ENCODE results near the gene GOLGA6C.

GRCh38 chr15:75314552-75315290 is 56.6 kb downstream of the GOLGA6C start:
- TF ChIP-seq NCOA4 (IDR thresholded peaks at IDR 0.05; ENCODE audit: partially characterized antibody) (no peak), MXI1 (IDR thresholded peaks at IDR 0.05; ENCODE audit: low read depth, low read length) (no peak), ZNF512 (tag; IDR thresholded peaks at IDR 0.05) (peak; percentile 73), RUNX1 (IDR thresholded peaks at IDR 0.05; ENCODE audit: low read depth) (no peak), YY1 (IDR thresholded peaks at IDR 0.05; ENCODE audit: borderline replicate concordance in 1 of 3, control insufficient read depth in 1 of 3, extremely low read depth in 1 of 3, insufficient read depth in 3 of 3, insufficient read length in 1 of 3, insufficient replicate concordance in 2 of 3, low read depth in 1 of 3, low read length in 2 of 3) (no peak), EP300 (IDR thresholded peaks at IDR 0.05; ENCODE audit: low read length) (no peak), ZFX (CRISPR knock-in tag; IDR thresholded peaks at IDR 0.05) (no peak), CTCF (IDR thresholded peaks at IDR 0.05 in 2 of 3, conservative IDR thresholded peaks at IDR 0.05 in 1 of 3; ENCODE audit: insufficient read depth in 2 of 3, low read depth in 1 of 3, low read length in 3 of 3) (no peak), TAF1 (IDR thresholded peaks at IDR 0.05; ENCODE audit: control insufficient read depth, extremely low read depth, insufficient read depth, low read length, severe bottlenecking) (no peak)
